GM19239 (cell line): ENCODE data around the gene JMJD6.
"Not testable (repeated sequence)": the region's sequence is repeated elsewhere in the genome, so short reads cannot be mapped to it uniquely, and the experiment has no call there.

Experiments
- DNase-seq: peaks from one replicate; pipeline ENCODE4 v3.0.0; 2011; ENCODE audit warnings: low spot score; ENCODE audit not compliant: insufficient read length
- FAIRE-seq: peaks from 2 replicates; lab custom pipeline; 2011; peaks lifted over from hg19 to GRCh38; lab: Jason Lieb, UNC

The JMJD6 gene

GRCh38 chr17:76737082-76737675, 10.8 kb upstream of the JMJD6 start, which contains the start of gene SRSF2:
SRSF2 (minus strand) TSS chr17:76737331; CDS start chr17:76737160, 171 bp downstream.
- FAIRE-seq (peak; percentile 98), DNase-seq (peak; percentile 79)

- FAIRE-seq (no peak), DNase-seq (no peak)
These were observed 10.1 kb upstream of the JMJD6 start for GRCh38 chr17:76736349-76737081.

- no peak for DNase-seq
- FAIRE-seq = no peak
These were observed 9.4 kb upstream of the JMJD6 start for GRCh38 chr17:76735586-76736348.

GRCh38 chr17:76735006-76735405, 8.6 kb upstream of the JMJD6 start:
- DNase-seq (no peak), FAIRE-seq (peak; percentile 92)

GRCh38 chr17:76734080-76734840, 7.9 kb upstream of the JMJD6 start:
- FAIRE-seq (peak; percentile 42), DNase-seq (no peak)

- DNase-seq = no peak
- FAIRE-seq = no peak
These were observed 7.2 kb upstream of the JMJD6 start for GRCh38 chr17:76733618-76733957.

GRCh38 chr17:76732734-76733617, 6.6 kb upstream of the JMJD6 start:
- DNase-seq (no peak), FAIRE-seq (no peak)

GRCh38 chr17:76731800-76732733, 5.7 kb upstream of the JMJD6 start:
- not testable (repeated sequence) for DNase-seq, FAIRE-seq

GRCh38 chr17:76727745-76728456, 1.5 kb upstream of the JMJD6 start:
- peak; percentile 75 for FAIRE-seq
- no peak for DNase-seq

- no peak for DNase-seq
- FAIRE-seq = no peak
These were observed 641 bp upstream of the JMJD6 start, which contains the start of gene METTL23 for GRCh38 chr17:76726776-76727718. METTL23 (plus strand) TSS chr17:76726839; CDS start chr17:76729711, 2,872 bp downstream.

- FAIRE-seq (peak; percentile 33), DNase-seq (no peak)
These were observed 701 bp downstream of the JMJD6 start for GRCh38 chr17:76725580-76726230.

GRCh38 chr17:76723812-76724211, 2.6 kb downstream of the JMJD6 start:
- DNase-seq (no peak), FAIRE-seq (no peak)

GRCh38 chr17:76722977-76723376, 3.4 kb downstream of the JMJD6 start:
- DNase-seq, FAIRE-seq: not testable (repeated sequence)

GRCh38 chr17:76722279-76722678, 4.1 kb downstream of the JMJD6 start:
- no peak for FAIRE-seq
- no peak for DNase-seq

GRCh38 chr17:76721463-76721862, 4.9 kb downstream of the JMJD6 start:
- FAIRE-seq (no peak), DNase-seq (no peak)

GRCh38 chr17:76720941-76721340, 5.5 kb downstream of the JMJD6 start:
- FAIRE-seq = no peak
- DNase-seq = no peak
